CD4-positive, alpha-beta T cell treated with Interleukin-2 at 100 ng/mL for 4 hours (primary cell): Measurements from ENCODE around the gene SDC3.

Experiments
- DNase-seq: peaks from one replicate; pipeline ENCODE4 v3.0.0-alpha.2; 2020; ENCODE audit warnings: low spot score

Gene SDC3

GRCh38 chr1:30904962-30905335 lies 3.6 kb downstream of the SDC3 start:
- no peak for DNase-seq

- DNase-seq, result no peak
Observed at GRCh38 chr1:30904191-30904961, 4.2 kb downstream of the SDC3 start.

- no peak for DNase-seq
Observed at GRCh38 chr1:30903343-30904034, 5.1 kb downstream of the SDC3 start.

GRCh38 chr1:30902593-30903290 lies 5.8 kb downstream of the SDC3 start:
- no peak for DNase-seq

- DNase-seq, result no peak
Observed at GRCh38 chr1:30901798-30902581, 6.6 kb downstream of the SDC3 start.

GRCh38 chr1:30900931-30901560 lies 7.5 kb downstream of the SDC3 start:
- no peak for DNase-seq

GRCh38 chr1:30900486-30900885 lies 8.1 kb downstream of the SDC3 start:
- no peak for DNase-seq

- no peak for DNase-seq
Observed at GRCh38 chr1:30899577-30900389, 8.8 kb downstream of the SDC3 start.

GRCh38 chr1:30898031-30898815 lies 10.3 kb downstream of the SDC3 start:
- DNase-seq, result no peak

- no peak for DNase-seq
Observed at GRCh38 chr1:30896905-30897304, 11.7 kb downstream of the SDC3 start.

- DNase-seq, result no peak
Observed at GRCh38 chr1:30895944-30896660, 12.5 kb downstream of the SDC3 start.

GRCh38 chr1:30895382-30895943 lies 13.1 kb downstream of the SDC3 start:
- no peak for DNase-seq

GRCh38 chr1:30894508-30894973 lies 14.0 kb downstream of the SDC3 start:
- DNase-seq, result no peak

GRCh38 chr1:30893776-30894507 lies 14.6 kb downstream of the SDC3 start:
- no peak for DNase-seq

GRCh38 chr1:30892671-30893073 lies 15.9 kb downstream of the SDC3 start:
- DNase-seq, result no peak

GRCh38 chr1:30891227-30891552 lies 17.4 kb downstream of the SDC3 start:
- no peak for DNase-seq

GRCh38 chr1:30890502-30891226 lies 17.9 kb downstream of the SDC3 start:
- DNase-seq, result no peak

GRCh38 chr1:30889511-30889910 lies 19.0 kb downstream of the SDC3 start:
- no peak for DNase-seq
